Hematopoietic multipotent progenitor cell (in vitro differentiated cells): ENCODE measurements around the gene AP3D1. TPM values are rescaled to one million over a fixed set of nuclear protein-coding genes. Genes with fewer than 3 reads are reported as not detected.
"Not testable (repeated sequence)": the region's sequence is repeated elsewhere in the genome, so short reads cannot be mapped to it uniquely, and the experiment has no call there.

Experiments used
- DNase-seq, 3 donors: peaks; one replicate each; pipeline ENCODE4 v3.0.0-alpha.2; 2011 to 2015; ENCODE audit warnings: low read depth in 2 of 3, low spot score in 2 of 3
- total RNA-seq: library from RNA; depleted of rRNA; stranded (reverse); fragments of >200 nt; gene quantifications from one replicate; pipeline ENCODE4 v1.2.3, GENCODE V29; 2012

The AP3D1 gene
- total RNA-seq, 1 donor, result 137 TPM

GRCh38 chr19:2091926-2092525, 59.3 kb downstream of the AP3D1 start:
- peak in 1 of 3 donors; percentile 43 for DNase-seq

DNA sequence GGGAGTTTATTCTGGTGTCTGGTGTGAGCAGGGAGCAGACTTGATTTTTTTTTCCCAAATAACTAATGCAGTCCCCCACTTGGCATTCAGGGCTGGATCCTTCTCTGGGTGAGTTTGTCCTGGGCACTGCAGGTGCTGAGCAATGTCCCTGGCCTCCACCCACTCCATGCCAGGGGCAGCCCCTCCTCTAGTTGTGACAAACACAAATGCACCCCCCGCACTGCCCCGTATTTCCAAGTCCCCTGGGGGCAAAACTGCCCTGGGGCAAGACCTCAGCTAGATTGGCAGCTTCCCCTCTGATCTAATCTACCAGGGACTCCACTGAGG, 61.7 kb downstream of the AP3D1 start:
- no peak for DNase-seq

DNA sequence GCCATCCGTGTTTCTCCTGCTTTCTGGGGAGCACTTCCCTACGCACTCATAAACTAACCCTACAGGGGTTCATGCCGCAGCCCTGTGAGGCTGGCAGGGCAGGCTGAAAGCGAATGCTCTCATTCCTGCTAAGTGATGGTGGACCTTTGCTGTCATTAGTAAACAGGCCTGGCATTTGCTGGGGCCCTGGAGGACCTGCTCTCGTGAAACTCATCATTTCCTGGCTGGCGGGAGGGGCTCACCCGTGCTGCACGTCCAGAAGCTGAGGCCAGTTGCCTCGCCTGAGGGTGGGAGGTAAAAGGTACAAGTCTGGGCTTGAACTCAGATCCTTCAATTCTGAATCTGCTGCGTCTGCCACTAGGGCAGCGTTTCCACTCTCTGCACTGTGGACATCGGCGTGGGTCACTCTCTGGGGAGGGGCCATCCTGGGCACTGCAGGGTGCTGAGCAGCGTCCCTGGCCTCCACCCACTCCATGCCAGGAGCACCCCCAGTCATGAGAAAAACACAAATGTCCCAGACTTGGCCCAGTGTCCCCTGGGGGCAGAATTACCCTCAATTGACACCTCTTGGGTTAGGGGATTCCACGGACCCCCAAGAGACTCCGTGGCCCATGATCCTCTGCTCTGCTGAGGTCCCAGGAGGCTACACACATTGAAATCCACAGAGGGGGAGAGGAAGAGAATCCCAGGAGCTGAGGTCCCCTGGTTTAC, 62.2 kb downstream of the AP3D1 start:
- DNase-seq, result no peak

DNA sequence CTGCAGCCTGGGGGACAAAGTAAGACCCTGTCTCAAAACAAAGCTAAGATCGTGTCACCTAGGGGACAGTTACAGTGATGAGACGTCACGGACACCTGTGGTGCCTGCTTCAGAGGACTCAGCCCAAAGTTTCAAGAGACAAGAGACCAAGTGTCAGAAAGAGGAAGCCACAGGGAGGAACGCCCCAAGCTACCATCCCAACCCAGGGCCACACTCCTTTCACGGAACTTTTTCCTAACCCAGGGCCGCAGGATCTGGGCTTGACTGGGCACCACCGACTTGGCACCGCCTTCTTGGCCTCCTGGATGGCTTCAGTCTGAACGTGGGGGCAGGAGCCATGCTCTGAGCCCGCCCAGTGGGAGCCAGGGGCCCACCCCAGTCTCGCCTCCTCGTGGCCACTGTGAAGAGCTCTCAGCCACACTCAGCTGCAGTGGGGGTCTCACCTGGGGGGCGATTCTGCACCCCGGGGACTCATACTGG, 63.7 kb downstream of the AP3D1 start:
- DNase-seq, result peak in 2 of 3 donors; percentile 44 to 59

- not testable (repeated sequence) for DNase-seq
These were observed 64.4 kb downstream of the AP3D1 start for GRCh38 chr19:2086695-2087620.

DNA sequence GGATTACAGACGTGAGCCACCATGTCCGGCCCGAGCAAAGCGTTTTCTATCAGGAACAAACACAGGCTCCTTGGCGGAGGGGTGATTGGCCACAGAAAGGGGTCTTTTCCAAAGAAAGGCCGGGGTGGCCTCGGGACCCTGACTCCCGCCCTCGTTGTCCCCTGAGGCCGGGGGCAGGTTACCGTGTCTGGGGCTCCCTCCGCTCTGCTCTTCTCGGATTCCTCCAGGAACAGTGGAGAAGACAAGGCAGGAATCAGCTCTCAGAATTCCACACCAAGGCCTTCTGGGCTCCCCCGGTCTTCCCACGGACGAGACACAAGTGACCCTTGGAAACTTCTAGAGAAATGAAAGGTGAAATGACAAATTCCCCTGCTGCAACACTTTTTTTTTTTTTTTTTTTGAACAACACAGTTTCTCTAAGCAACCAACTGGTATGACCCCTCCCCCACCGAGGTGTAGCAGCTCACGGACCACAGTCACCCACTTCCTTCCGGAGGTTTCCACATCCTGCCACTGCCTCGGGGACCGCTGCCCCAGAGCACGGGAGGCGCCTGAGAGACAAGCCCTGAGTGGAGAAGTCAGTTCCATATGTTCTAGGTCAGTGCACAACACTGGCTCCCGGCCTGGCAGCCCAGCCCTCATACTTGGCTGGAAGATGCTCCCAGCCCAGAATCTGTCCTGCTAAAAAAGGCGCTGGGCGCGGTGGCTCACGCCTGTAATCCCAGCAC, 66.2 kb downstream of the AP3D1 start:
- DNase-seq, result peak; percentile 85 to 99 (median 97)

DNA sequence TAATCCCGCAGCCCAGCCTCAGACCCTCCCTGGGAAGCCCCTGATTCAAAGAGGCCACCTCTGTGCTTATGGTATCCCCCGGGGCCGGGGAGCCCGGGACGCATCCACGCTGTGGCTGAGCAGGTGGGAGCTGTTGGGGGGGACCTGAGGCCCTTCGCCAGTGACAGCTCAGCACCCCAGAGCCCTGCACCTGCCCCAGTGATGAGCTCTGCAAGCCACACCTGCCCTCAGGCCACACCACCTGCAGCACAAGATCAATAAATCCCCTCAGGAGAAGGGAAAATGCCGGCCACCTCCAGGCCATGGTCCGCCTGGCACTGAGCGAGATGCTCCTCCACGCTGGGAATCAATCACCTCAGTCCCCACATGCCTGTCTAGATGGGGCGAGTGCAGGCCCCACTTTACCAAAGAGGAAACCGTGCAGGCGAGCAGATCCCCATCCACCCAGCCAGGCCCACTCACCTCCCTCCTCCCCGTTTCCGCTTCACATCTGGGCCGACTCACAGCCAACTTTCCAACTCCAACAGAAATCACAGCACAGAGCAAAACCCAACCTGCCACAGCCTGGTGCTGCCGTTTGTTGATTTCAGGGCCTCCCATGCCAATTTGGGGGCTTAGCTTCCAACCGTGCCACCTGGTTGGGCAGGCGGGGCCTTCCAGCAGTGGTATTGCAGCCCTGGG, 68.1 kb downstream of the AP3D1 start:
- DNase-seq, result peak in 2 of 3 donors; percentile 68 to 84

GRCh38 chr19:2081873-2082810, 69.2 kb downstream of the AP3D1 start:
- no peak for DNase-seq

- DNase-seq, result no peak
These were observed 70.9 kb downstream of the AP3D1 start for GRCh38 chr19:2080336-2080988.

DNA sequence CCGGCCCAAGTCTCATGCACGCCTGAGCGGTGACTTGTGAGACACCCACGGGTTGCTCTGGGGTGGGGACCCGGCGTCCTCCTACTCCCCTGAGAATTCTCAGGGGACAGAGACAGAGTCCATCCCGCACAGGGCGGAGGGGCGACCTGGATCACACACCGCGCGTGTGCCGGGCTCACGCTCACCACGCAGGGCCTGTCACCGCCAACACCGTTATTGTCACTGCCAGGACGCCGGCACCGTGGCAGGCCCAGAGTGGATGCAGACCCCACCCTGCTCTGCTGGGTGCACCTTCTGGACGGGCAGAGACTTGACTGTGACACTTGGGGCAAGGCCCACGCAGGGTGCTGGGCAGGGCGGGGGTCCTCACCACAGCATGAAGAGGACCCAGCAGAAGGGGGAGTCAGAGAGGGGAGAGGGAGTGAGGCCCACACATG, 71.5 kb downstream of the AP3D1 start:
- DNase-seq, result no peak

DNA sequence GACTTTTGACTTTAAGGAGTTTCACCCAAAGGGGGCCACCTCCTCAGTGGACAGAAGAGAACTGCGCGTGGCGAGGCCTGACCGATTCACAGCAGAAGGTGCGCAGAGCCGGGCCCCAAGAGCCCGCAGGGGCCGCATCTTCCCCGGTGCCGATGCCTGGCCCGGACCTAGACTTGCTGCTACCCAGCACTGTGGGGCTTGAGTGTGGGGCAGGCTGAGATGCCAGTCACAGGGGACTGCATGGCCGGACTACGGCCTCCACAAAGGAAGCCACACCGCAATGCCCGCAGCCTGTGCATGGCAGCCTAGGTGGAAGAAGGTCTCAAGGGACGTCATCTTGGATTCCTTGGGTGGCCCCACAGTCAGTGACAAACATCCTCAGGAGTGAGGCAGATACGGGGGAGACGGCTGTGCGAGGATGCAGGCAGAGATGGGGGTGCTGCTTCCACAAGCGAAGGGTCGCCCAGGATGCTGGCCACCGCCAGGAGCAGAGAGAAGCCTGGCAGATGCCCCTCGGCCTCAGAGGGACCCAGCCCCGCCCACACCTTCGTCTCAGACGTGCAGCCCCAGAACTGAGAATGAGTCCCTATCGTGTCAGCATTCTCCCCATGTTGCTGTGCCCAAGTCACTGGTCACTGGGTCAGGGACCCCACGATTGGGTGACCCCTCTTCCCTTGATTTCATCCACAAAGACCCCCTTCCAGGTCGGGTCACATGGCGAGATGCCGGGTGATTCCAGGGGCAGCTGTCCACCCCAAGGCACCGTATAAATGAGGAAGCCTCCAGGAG, 72.1 kb downstream of the AP3D1 start:
- DNase-seq, result no peak

- DNase-seq, result no peak
These were observed 73.3 kb downstream of the AP3D1 start for GRCh38 chr19:2077833-2078619.

DNA sequence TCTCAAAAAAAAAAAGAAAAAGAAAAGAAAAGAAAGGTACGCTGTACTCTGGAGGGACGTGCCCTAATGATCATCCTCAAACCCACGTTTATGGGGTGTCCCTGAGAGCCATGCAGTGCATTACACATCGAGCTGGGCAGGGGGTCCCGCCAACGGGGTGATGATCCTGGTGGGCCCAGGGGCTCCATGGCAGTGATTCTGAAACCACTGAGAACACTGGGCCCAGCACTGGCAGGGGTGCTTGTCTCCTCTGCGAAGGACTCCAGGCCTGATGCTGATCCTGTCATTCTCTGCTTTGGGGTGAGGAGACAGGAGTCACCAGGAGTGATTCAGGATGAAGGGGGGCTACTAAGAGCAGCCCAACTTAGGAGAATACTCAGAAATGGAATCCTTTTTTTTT, 74.0 kb downstream of the AP3D1 start:
- no peak for DNase-seq

DNA sequence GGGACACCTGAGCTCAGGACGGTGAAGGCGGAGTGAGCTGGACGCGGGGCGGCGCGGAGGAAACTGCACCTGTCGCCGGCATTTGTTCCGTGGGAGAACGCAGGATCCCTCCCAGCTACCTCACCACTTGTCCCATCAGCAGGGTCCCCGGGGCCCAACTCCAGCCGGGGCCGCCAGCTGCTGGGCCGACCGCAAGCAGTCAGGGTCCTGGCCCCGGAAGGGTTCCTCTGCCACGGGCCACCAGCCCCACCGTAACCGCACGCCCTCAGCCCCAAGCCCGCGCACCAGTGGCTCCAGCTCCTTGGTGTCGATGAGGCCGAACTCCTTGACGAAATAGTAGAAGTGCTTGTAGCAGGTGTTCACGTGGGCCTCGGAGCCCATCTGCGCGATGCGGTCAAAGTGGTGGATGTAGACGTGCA, 74.8 kb downstream of the AP3D1 start:
- no peak for DNase-seq

- DNase-seq, result no peak
These were observed 78.4 kb downstream of the AP3D1 start for GRCh38 chr19:2072757-2073551.
